Occipital lobe (tissue), 2 donors: Measurements from ENCODE around the gene NUPR1. TPM values are rescaled to one million over a fixed set of nuclear protein-coding genes. Genes with fewer than 3 reads are reported as not detected.
"Not testable (repeated sequence)": the region's sequence is repeated elsewhere in the genome, so short reads cannot be mapped to it uniquely, and the experiment has no call there.

Source experiments
- DNase-seq: peaks from one replicate; lab custom pipeline; 2025; lab: John Stamatoyannopoulos, UW
- total RNA-seq: library from RNA; depleted of rRNA; stranded (reverse); fragments of >200 nt; gene quantifications from one replicate; pipeline ENCODE4 v1.2.3, GENCODE V29; 2014

NUPR1 gene
- total RNA-seq, 1 donor from 2014 or later, result 0.16 TPM

DNA sequence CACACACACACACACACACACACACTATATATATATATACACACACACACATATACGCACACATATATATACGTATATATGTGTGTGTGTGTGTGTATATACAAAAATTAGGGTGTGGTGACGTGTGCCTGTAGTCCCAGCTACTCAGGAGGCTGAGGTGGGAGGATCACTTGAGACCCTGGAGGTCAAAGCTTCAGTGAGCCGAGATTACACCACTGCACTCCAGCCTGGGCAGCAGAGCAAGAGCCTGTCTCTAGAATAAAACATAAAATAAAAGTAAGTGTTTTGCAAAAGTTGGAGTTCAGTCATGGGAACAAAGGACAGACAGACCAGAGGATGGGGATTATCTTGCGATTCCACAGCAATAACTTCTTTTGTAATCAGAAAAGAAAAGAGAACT lies 10.8 kb downstream of the NUPR1 start:
- no peak for DNase-seq

GRCh38 chr16:28527100-28527785 lies 11.5 kb downstream of the NUPR1 start:
- DNase-seq, result not testable (repeated sequence)

- no peak for DNase-seq
These were observed 12.3 kb downstream of the NUPR1 start for GRCh38 chr16:28526201-28527099.

GRCh38 chr16:28524681-28525171 lies 14.0 kb downstream of the NUPR1 start:
- DNase-seq, result no peak

- no peak for DNase-seq
These were observed 16.0 kb downstream of the NUPR1 start for GRCh38 chr16:28522792-28523191.

DNA sequence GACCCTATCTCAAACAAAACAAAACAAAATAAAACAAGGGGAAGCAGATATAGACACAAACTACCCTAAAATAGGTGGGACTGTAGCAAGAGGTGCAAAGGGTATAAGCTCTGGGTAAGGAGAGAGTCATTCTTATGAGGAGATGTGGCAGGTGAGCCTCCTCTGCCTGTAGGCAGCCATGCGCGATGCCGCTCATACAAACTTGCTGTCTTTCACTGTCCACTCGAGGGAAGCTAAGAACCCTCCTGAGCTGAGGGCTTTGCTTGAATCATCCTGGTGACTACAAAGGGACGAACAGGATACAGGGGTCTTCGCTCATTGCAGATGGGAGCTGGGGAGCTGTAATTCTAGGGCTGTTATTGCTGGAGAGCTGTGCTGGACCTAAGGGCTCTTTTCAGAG lies 17.3 kb downstream of the NUPR1 start:
- no peak for DNase-seq

DNA sequence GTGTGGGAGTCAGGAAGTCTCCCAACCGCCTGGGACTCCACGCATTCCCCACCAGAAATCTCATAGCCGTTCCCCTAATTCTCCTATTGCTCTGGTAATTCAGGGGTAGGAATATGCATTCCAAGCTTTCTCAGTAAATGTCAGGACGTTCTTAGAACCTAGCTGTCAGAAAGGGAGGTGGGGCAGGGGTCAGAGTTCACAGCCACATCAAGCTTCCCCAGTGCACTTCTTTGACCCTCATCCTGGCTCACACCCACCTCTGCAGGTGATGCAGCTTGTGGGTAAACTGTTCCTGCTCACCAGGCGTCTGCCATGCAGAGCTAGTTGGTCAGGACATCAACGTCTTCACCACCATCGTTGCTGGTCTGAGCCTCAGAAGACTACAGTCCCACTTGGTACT lies 18.1 kb downstream of the NUPR1 start:
- no peak for DNase-seq

DNA sequence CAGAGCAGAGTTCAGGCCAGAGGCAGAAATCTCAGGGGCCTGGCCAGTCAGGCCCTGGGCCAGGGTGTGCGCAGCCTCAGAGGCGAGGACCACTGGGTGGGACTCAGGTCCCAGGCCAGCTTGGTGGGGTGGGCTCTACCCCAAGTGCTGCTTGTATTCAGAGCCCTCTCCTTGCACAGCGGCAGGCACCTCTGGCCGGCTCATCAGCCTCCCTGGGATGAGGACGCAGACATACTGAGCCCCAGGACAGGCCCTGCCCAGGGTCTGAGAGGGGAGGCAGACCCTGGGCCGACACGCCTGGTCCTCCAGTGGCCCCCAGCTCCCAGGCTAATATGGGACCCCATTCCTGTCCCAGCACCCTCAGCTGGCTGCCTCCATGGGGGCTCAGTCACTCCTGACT lies 24.5 kb downstream of the NUPR1 start:
- DNase-seq, result no peak

- no peak for DNase-seq
These were observed 25.1 kb downstream of the NUPR1 start for GRCh38 chr16:28513484-28514181.

- DNase-seq, result no peak
These were observed 26.7 kb downstream of the NUPR1 start for GRCh38 chr16:28511801-28512789.

DNA sequence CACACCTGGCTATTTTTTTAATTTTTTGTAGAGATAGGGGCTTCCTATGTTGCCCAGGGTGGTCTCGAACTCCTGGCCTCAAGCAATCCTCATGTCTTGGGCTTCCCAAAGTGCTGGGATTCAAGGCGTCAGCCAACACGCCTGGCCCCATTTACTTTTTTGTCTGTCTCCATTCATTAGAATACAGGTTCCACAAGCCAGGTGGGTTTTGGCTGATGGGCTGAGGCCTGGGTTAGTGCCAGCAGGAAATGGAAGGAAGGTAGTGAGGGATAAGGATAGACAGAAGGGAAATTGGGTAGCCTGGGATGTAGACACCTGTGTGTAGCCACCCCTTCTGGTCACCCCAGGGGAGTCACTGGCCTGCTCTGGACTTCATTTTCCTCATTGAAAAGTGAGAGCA lies 27.7 kb downstream of the NUPR1 start:
- DNase-seq, result no peak

DNA sequence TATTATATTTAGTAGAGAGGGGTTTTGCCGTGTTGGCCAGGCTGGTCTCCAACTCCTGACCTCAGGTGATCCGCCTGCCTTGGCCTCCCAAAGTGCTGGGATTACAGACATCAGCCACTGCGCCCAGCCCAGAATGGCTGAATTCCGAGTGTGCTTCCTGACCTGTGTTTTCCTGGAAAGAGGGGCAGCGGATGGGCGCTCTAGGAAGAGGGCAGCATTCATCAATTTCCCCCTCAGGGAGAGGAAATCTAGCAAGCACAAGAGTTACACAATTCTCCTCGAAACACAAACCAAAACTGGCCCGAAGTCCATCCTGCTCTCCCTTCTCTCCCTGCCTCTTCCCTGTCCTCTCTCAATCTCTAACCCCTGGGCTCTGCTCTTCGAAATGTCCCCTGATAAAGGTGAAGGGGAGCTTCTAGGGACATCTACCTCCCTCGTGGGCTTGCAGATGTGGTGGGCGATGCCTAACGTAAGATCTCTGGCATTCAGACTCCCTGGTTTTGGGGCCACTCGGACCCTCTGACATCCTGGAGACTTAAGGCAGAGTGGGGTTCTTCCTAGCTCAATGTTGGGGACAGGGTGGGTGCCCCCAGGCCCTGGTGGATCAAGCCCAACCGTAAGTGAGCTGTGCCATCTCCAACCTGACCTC lies 33.2 kb downstream of the NUPR1 start:
- DNase-seq, result no peak

- DNase-seq, result no peak
These were observed 33.9 kb downstream of the NUPR1 start for GRCh38 chr16:28504707-28505404.

DNA sequence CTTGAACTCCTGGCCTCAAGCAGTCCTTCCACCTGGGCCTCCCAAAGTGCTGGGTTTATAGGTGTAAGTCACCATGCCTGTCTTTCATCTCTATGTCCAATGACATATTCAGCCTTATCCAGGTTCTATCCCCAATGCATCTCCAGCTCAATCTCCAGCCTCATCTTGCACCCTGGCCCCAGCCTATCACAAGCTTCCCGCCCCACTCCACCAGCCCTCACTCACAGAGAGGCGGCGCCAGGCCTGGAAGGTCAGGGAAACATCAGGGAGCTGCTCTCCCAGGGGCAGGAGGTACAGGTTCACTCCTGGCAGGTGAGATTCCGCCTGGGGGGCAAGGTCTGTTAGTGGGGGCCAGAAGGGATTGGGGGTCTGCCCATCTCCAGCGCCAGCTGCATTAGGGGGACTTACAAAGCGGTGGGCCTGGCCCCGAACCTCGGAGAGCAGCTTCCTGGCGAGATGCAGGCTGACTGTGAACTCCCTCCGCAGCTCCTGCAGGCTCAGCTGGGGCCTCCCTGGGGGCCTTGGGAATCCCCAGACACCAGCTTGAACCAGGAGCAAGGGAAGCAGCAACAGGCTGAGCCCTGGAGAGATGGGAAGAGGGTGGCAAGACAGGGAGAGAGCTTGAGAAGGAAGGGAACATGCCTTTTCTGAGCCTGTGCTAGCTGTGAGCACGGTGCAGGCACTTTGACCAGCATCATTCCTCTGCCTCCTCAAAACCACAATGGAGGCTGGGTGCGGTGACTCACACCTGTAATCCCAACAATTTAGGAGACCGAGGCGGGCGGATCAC lies 35.1 kb downstream of the NUPR1 start:
- DNase-seq, result no peak

- DNase-seq, result no peak
These were observed 36.5 kb downstream of the NUPR1 start for GRCh38 chr16:28502290-28502689.

DNA sequence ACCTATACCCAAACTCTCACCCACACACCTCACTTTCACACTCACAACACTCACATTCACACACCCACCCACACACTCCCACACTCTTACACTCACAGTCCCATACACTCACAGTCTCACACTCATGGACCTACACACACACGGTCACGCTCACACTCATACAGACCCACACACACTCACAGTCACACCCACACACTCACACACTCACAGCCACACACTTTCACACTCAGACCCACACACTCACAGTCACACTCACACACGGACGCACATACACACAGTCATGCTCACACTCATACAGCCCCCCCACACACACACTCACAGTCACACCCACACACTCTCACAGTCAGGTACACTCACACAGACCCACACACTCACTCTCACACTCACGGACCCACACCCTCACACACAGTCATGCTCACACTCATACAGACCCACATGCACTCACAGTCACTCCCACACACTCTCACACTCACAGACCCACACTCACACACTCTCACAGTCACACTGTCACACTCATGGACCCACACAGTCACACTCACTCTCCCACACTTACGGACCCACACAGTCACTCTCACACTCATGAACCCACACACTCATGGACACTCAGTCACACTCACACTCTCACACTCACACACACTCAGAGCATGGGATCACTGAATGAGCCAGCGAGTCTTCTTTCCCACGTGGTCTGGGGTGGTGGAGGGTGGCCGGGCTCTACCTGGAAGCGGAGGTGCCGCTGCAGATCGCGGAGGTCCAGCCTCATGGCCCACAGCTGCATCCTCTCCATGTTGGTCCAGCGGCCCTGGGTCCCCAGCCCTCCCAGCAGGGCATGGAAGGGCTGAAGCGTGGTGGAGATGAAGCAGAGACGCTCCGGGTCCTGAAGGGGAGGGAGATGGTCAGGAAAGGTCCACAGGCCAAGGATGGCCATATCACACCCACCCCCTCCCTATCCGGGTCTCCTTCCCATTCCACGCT lies 37.2 kb downstream of the NUPR1 start:
- DNase-seq, result no peak

GRCh38 chr16:28500476-28501180 lies 38.1 kb downstream of the NUPR1 start:
- DNase-seq, result not testable (repeated sequence)
